ENCODE measurements around the gene PLIN3. TPM values are rescaled to one million over a fixed set of nuclear protein-coding genes. Genes with fewer than 3 reads are reported as not detected.

The PLIN3 gene
- polyA plus RNA-seq, 4 donors = 77.3 to 190 (median 145) TPM

- no peaks in the 10 kb centered on the region for H3K9me3 ChIP-seq (ENCODE audit: control insufficient read depth in 2 of 2, insufficient read depth in 1 of 2, low read depth in 1 of 2, low read length in 1 of 2)
- H3K36me3 ChIP-seq (ENCODE audit: control insufficient read depth in 3 of 3, insufficient read depth in 2 of 3, low read depth in 1 of 3, low read length in 3 of 3) = peaks cover 0 to 31% (median 4%) of the 10 kb centered on the region in 3 donors
- H3K27ac ChIP-seq (ENCODE audit: low read depth in 1 of 3, low read length in 2 of 3) = peak within 1 kb of the TSS; percentile 75 to 97 (median 82)
- DNase-seq (peak; percentile 100), FAIRE-seq (peak; percentile 57)
- H3K4me1 ChIP-seq (ENCODE audit: control insufficient read depth in 3 of 3, insufficient read depth in 2 of 3, low read depth in 1 of 3, low read length in 2 of 3) = peaks cover 0 to 6% (median 3%) of the 10 kb centered on the region in 3 donors
- H3K4me3 ChIP-seq (ENCODE audit: low read depth in 1 of 3, low read length in 3 of 3) = peak within 1 kb of the TSS; percentile 54 to 85 (median 85)
- peaks cover 0 to 2% (median 0%) of the 10 kb centered on the region in 3 donors for H3K27me3 ChIP-seq (ENCODE audit: control insufficient read depth in 3 of 3, insufficient read depth in 3 of 3, low read length in 3 of 3)
- 0% methylated on average over 64 to 80 of the region's 80 CpGs for WGBS, 3 donors
Observed at GRCh38 chr19:4791183-4792018, 76.1 kb downstream of the PLIN3 start, which contains the start of gene FEM1A. Gene FEM1A, plus strand, starts transcription at chr19:4791734. Its CDS starts 121 bp downstream, at chr19:4791855.

Other genes starting within 250 kb of the PLIN3 start
- gene TNFAIP8L1, start 228.2 kb downstream of the PLIN3 start, polyA plus RNA-seq = 10 to 100 TPM in 3 of 4 donors, 1 to 10 TPM in 1; 8.9 to 24.6 (median 16.0) TPM
- gene MYDGF, start 197.3 kb downstream of the PLIN3 start, polyA plus RNA-seq = 100 to 1,000 TPM in 2 of 4 donors, 10 to 100 TPM in 2; 45.8 to 220 (median 96.1) TPM
- gene DPP9, start 143.8 kb downstream of the PLIN3 start, polyA plus RNA-seq = 10 to 100 TPM; 37.1 to 59.5 (median 43.3) TPM
- 1 to 10 TPM; 1.6 to 6.0 (median 3.2) TPM for gene FEM1A, start 75.9 kb downstream of the PLIN3 start, polyA plus RNA-seq
- gene TICAM1, start 36.0 kb downstream of the PLIN3 start, polyA plus RNA-seq = 10 to 100 TPM; 14.3 to 38.0 (median 20.6) TPM
- under 1 TPM in 2 of 4 donors, not detected in 2; 0.10 to 0.12 TPM for gene ARRDC5, start 35.2 kb upstream of the PLIN3 start, polyA plus RNA-seq
- 10 to 100 TPM in 2 of 4 donors, 1 to 10 TPM in 1, under 1 TPM in 1; 0.67 to 18.5 (median 6.0) TPM for gene UHRF1, start 41.8 kb upstream of the PLIN3 start, polyA plus RNA-seq
- 10 to 100 TPM in 2 of 4 donors, 1 to 10 TPM in 2; 8.1 to 12.0 (median 10.6) TPM for gene KDM4B, start 101.4 kb upstream of the PLIN3 start, polyA plus RNA-seq

Data from small intestine (tissue), 7 donors.